Muscle of leg (tissue), 11 donors: ENCODE measurements around the gene LRRC3. TPM values are rescaled to one million over a fixed set of nuclear protein-coding genes. Genes with fewer than 3 reads are reported as not detected.
"Not testable (repeated sequence)": the region's sequence is repeated elsewhere in the genome, so short reads cannot be mapped to it uniquely, and the experiment has no call there.

Experiments used
- DNase-seq: peaks from one replicate; pipeline ENCODE4 v3.0.0; 2013
- H3K27ac ChIP-seq: one replicate; pipeline ENCODE4 v1.5.1; 2013; ENCODE audit warnings: mild to moderate bottlenecking, low read length, control low read depth
- H3K27me3 ChIP-seq: one replicate; pipeline ENCODE4 v1.6.1; 2013; ENCODE audit warnings: low read length; ENCODE audit not compliant: control insufficient read depth, insufficient read depth
- H3K36me3 ChIP-seq: one replicate; pipeline ENCODE4 v1.6.1; 2013; ENCODE audit warnings: low read length; ENCODE audit not compliant: control insufficient read depth, insufficient read depth
- H3K4me1 ChIP-seq: one replicate; pipeline ENCODE4 v1.6.1; 2013; ENCODE audit warnings: low read length; ENCODE audit not compliant: control insufficient read depth, insufficient read depth
- H3K4me3 ChIP-seq: one replicate; pipeline ENCODE4 v1.5.1; 2013; ENCODE audit warnings: low read length, control low read depth
- H3K9me3 ChIP-seq: replicated peaks from 2 replicates; pipeline ENCODE4 v1.6.1; 2013; ENCODE audit warnings: low read depth, low read length; ENCODE audit not compliant: control insufficient read depth
- WGBS: methylation state at CpG from one replicate; pipeline ENCODE4 v1.1.5; 2013; ENCODE audit warnings: missing lambda C conversion rate; ENCODE audit not compliant: insufficient coverage; 5-methylcytosine and 5-hydroxymethylcytosine counted together
- polyA plus RNA-seq, 8 donors: library from polyadenylated mRNA; unstranded; fragments of 120-200 nt; gene quantifications; one replicate each; pipeline versions ENCODE4 v1.2.1 to v1.2.3, GENCODE V29; 2013; ENCODE audit warnings: inconsistent platforms in 1 of 8, low replicate concordance in 1 of 8; ENCODE audit not compliant: insufficient read length in 8 of 8, insufficient read depth in 1 of 8
- total RNA-seq: library from RNA; stranded (reverse); fragments of 120-200 nt; gene quantifications from one replicate; pipeline ENCODE4 v1.2.4, GENCODE V29; 2013

The LRRC3 gene
- total and polyA plus RNA-seq, 9 donors: 0.98 to 4.2 (median 2.5) TPM

DNA sequence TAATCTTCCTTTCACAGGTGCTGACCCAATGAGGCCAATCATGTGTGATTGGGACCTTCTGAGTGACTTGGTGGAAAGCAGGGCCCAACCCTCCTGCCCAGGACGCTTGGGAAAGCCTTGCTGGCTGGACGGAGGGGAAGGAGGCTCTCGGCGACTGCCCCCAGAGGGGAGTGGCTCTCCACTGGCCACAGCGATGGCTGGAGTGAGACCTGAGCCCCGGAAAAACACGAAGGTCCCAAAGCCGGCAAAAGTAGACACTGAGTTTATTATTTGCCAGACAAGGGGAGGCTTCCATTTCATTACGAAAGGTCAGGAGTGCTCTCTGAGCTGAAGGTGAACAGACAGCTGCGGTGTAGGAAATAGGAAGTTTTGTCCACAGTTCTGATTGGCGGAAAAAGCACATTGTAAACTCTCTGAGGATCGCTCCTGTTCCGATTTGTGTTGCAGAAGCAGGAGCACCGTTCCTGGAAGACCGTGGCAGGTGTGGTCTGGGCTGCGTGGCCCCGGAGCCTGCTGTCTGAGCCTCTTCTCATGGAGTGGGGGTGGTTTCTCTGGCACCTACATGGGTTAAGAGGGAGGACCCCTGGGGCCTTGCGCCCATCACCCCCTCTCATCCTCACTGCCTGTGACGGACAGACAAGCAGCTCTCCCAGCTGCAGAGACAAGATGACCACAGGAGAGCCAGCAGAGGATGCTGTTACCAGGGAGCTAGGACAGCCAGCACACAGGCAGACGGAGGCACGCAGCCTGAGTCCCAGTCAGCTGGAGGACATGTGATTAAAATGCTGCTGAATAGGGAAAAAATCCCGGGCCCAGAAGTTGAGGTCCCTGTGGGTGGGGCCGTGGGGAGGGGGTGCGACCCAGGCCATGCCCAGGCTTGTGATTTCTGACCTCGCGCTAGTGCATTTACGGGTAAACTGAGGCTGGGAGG, 43.2 kb downstream of the LRRC3 start:
- no peaks in the 10 kb centered on the region for H3K36me3 ChIP-seq
- no peak overlapping the region for H3K4me3 ChIP-seq
- H3K9me3 ChIP-seq: no peaks in the 10 kb centered on the region
- WGBS: 60% methylated on average over 23 of the region's 27 CpGs
- no peak for DNase-seq
- H3K4me1 ChIP-seq: peaks cover 19% of the 10 kb centered on the region
- no peak overlapping the region for H3K27ac ChIP-seq
- peaks cover 14% of the 10 kb centered on the region for H3K27me3 ChIP-seq

DNA sequence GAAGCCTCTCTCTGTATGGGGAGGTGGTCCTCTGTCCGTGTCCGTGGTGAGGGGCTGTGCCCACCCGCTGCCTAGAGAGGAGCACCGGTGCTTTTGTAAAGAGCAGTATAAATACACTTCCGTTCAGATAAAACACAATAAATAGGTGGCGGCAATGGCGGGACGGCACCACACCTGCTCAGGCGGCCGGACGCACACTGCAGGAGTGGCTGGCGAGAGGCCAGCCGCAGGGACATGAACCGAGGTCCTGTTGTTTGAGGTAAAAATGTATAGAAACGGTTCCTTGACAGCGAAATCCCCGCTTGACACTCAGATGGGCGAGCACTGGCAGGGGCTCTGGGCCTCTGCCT, 43.9 kb downstream of the LRRC3 start:
- Histone ChIP-seq H3K27ac (no peak overlapping the region), H3K36me3 (no peaks in the 10 kb centered on the region), H3K9me3 (no peaks in the 10 kb centered on the region), H3K4me3 (no peak overlapping the region), H3K4me1 (peaks cover 19% of the 10 kb centered on the region), H3K27me3 (peaks cover 14% of the 10 kb centered on the region)
- no peak for DNase-seq
- 89% methylated on average over 11 of the region's 18 CpGs for WGBS

DNA sequence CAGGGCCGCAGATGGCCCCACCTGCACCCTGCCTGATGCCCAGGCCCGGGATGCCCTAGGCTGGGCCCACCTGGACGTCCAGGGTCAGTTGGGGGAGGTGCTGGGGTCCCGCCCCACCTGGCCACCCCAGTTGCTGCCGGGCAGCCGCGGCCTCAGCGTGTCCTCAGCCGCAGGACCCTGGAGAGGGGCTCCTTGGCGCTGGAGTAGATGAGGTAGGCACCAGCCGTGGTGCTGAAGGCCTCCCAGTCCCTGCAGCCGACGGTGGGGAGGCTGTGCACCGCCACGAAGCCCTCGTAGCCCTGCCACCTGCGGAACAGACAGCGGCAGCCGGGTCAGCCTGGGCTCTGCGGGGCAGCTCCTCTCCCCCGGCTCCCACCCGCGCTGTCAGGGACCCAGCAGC, 44.3 kb downstream of the LRRC3 start:
- Histone ChIP-seq H3K9me3 (no peaks in the 10 kb centered on the region), H3K4me1 (peaks cover 19% of the 10 kb centered on the region), H3K27me3 (peaks cover 14% of the 10 kb centered on the region), H3K4me3 (no peak overlapping the region), H3K27ac (no peak overlapping the region), H3K36me3 (no peaks in the 10 kb centered on the region)
- WGBS: 74% methylated on average over 23 of the region's 23 CpGs
- DNase-seq: no peak

DNA sequence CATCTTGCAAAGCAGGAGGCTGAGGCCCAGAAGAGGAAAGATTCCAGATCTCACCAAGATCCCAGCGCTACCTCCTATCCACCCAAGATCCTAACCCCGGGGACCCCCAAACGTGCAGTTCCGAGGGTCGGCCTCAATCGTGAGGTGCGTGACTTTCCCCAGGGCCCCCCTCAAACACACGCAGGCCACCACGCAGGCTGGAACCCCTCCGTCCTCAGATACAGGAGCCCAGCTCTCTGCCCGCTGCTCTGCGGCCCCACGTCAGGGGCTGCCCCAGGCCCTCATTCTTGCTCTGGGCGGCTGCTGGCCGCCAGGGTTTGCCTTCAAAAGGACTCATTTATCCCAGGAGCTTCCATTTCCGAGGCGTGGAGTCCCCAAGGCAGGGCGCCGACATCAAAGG, 44.8 kb downstream of the LRRC3 start:
- Histone ChIP-seq H3K4me1 (peaks cover 19% of the 10 kb centered on the region), H3K36me3 (no peaks in the 10 kb centered on the region), H3K27ac (no peak overlapping the region), H3K9me3 (no peaks in the 10 kb centered on the region), H3K27me3 (peaks cover 14% of the 10 kb centered on the region), H3K4me3 (no peak overlapping the region)
- WGBS: 80% methylated on average over 11 of the region's 19 CpGs
- DNase-seq: no peak

DNA sequence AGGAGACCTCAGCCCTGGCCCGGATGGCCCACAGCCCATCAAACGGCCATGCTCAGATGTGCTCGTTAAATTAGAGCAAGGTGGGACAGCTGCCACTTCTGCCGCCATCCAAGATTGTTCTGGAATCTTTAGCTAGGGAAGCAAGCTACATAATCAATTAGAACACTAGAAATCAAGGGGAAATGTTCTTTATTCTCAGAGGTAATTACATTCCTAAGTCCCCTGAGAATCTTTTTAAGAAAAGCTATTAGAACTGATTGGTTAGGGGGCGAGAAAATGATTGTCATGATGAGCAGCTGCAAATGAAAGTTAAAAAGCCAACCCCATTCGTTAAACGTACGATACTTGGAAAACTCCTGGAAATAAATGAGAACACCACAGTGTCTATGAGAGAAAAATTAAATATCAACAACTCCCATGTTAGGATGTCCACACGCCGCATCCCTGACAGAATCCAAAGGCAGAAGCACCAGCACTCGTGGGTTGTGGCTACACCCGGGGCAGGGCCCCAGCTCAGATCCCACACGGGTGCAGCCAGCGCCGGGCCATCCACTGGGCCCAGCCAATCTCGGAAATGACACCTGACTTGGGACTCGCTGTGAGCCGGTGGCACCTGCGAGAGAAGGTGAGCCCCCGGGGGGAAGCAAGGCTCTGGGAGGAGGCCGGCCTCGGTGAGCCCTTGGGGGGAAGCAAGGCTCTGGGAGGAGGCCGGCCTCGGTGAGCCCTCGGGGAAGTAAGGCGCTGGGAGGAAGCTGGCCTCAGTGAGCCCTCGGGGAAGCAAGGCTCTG, 47.1 kb downstream of the LRRC3 start:
- Histone ChIP-seq H3K9me3 (no peaks in the 10 kb centered on the region), H3K36me3 (no peaks in the 10 kb centered on the region), H3K27ac (no peak overlapping the region), H3K27me3 (peaks cover 9% of the 10 kb centered on the region), H3K4me3 (no peak overlapping the region), H3K4me1 (peaks cover 6% of the 10 kb centered on the region)
- no peak for DNase-seq
- 74% methylated on average over 21 of the region's 27 CpGs for WGBS

DNA sequence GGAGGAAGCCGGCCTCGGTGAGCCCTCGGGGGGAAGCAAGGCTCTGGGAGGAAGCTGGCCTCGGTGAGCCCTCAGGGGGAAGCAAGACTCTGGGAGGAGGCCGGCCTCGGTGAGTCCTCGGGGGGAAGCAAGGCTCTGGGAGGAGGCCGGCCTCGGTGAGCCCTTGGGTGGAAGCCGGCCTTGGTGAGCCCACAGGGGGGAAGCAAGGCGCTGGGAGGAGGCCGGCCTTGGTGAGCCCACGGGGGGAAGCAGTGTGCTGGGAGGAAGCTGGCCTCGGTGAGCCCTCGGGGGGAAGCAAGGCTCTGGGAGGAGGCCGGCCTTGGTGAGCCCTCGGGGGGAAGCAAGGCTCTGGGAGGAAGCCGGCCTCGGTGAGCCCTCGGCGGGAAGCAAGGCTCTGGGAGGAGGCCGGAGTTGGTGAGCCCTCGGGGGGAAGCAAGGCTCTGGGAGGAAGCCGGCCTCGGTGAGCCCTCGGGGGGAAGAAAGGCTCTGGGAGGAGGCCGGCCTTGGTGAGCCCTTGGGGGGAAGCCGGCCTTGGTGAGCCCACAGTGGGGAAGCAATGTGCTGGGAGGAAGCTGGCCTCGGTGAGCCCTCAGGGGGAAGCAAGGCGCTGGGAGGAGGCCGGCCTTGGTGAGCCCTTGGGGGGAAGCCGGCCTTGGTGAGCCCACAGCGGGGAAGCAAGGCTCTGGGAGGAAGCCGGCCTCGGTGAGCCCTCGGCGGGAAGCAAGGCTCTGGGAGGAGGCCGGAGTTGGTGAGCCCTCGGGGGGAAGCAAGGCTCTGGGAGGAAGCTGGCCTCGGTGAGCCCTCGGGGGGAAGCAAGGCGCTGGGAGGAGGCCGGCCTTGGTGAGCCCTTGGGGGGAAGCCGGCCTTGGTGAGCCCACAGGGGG, 47.9 kb downstream of the LRRC3 start:
- not testable (repeated sequence) for H3K27ac ChIP-seq, H3K27me3 ChIP-seq, DNase-seq, H3K4me3 ChIP-seq, H3K4me1 ChIP-seq, H3K36me3 ChIP-seq, H3K9me3 ChIP-seq
- WGBS: 76% methylated on average over 38 of the region's 44 CpGs

DNA sequence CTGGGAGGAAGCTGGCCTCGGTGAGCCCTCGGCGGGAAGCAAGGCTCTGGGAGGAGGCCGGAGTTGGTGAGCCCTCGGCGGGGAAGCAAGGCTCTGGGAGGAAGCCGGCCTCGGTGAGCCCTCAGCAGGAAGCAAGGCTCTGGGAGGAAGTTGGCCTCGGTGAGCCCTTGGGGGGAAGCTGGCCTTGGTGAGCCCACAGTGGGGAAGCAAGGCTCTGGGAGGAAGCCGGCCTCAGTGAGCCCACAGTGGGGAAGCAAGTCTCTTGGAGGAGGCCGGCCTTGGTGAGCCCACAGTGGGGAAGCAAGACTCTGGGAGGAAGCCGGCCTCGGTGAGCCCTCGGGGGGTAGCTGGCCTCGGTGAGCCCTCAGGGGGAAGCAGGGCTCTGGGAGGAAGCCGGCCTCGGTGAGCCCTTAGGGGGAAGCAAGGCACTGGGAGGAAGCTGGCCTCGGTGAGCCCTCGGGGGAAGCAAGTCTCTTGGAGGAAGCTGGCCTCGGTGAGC, 48.6 kb downstream of the LRRC3 start:
- Histone ChIP-seq H3K36me3 (no peaks in the 10 kb centered on the region), H3K27me3 (peaks cover 6% of the 10 kb centered on the region), H3K27ac (no peak overlapping the region), H3K9me3 (no peaks in the 10 kb centered on the region), H3K4me3 (no peak overlapping the region), H3K4me1 (no peaks in the 10 kb centered on the region)
- WGBS: 64% methylated on average over 20 of the region's 20 CpGs
- no peak for DNase-seq

DNA sequence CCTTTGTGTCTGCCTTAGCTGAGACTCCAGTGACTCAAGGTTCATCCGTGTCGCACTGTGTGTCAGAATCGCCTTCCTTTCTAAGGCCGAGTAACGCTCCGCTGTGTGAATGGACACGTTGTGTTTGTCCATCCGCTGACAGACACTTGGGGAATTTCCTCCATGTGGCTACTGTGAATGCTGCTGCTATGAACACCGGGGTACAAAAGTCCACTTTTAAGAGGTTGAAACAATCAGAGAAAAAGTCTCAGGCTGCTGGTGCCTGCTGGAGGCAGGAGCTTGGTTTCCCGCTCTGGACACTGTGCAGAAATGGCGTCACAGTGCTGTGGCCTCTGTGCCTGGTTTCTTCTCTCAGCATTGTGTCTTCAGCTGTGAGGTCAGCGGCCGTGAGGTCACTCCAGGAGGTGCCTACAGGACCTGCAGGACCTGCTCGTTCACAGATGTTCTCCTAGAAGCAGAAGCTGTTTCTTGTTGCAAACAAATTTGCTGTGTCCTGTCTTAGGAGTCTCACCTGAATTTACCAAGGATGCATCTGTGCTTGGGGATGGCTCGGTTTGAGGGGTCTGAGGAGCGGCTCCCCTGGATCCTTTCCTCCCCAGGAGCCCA, 50.5 kb downstream of the LRRC3 start:
- Histone ChIP-seq H3K36me3 (no peaks in the 10 kb centered on the region), H3K4me1 (peaks cover 5% of the 10 kb centered on the region), H3K9me3 (no peaks in the 10 kb centered on the region), H3K27me3 (peaks cover 11% of the 10 kb centered on the region), H3K4me3 (no peak overlapping the region), H3K27ac (no peak overlapping the region)
- DNase-seq: no peak
- WGBS: 70% methylated on average over 14 of the region's 16 CpGs

DNA sequence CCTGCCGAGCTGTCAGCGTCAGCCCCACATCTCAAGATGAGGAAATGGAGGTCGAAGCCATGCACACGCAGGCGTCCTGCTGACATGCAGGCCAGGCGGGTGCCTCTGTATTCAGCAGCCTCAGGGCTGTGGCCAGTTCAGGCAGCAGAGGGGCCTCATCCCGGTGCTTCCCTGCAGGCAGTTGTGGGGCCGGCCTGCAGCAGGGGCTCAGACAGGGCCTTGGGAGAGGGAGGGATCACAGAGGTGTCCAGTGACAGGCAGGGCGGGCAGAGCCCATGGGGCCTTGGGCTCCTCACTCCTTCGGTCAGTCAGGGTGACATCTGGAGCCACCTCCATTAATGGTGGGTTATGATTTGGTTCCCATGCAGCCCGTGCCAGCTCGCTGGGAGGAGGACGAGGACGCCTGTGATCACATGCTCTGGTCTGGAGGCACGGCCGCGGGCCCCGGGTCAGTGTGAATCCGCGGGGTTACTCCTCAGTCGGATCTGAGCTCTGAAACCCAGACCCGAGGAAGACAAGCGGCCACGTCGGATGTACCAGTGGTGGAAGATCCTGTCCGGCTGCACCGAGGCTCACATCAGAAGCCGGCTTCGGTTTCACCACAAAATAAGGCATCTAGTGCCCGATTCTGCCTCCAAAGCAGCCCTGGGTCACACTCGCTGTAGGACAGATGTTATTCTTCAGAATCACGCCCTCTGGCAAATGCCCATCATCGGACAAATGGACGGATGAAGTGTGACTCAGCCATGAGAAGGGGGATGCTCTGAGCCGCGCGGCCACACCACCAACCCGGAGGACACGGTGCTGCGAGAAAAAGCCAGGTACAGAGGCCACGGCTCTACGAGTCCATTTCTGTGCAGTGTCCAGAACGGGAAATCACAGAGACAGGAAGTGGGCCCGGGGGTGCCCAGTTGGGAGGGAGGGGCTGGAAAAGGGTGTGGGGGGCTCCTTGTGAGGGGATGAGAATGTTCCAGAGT, 51.3 kb downstream of the LRRC3 start:
- 69% methylated on average over 43 of the region's 44 CpGs for WGBS
- Histone ChIP-seq H3K9me3 (no peaks in the 10 kb centered on the region), H3K4me1 (peaks cover 9% of the 10 kb centered on the region), H3K27ac (no peak overlapping the region), H3K27me3 (peaks cover 11% of the 10 kb centered on the region), H3K36me3 (no peaks in the 10 kb centered on the region), H3K4me3 (no peak overlapping the region)
- DNase-seq: no peak
